Neutrophil (primary cell): Measurements from ENCODE around the gene LHX4.

ENCODE experiments used
- H3K27ac ChIP-seq: fragments of 200-600 bp; sonication (generic); 2 replicates; pipeline ENCODE4 v1.5.1; 2016; ENCODE audit warnings: mild to moderate bottlenecking, moderate library complexity
- H3K27me3 ChIP-seq: fragments of 200-600 bp; sonication (generic); 2 replicates; pipeline ENCODE4 v1.6.0; 2016; ENCODE audit warnings: mild to moderate bottlenecking
- H3K36me3 ChIP-seq: fragments of 200-600 bp; sonication (generic); 2 replicates; pipeline ENCODE4 v1.5.1; 2017
- H3K4me1 ChIP-seq, 2 experiments: fragments of 200-600 bp in 1 of 2; sonication (generic) in 1 of 2; 1 replicate in 1 of 2; 2 replicates in 1 of 2; pipeline versions ENCODE4 v1.5.1 to v1.6.1; 2013 to 2016; ENCODE audit warnings: low read depth in 1 of 2, low read length in 1 of 2, mild to moderate bottlenecking in 1 of 2, moderate library complexity in 1 of 2; ENCODE audit not compliant: control insufficient read depth in 1 of 2, insufficient read depth in 1 of 2
- H3K4me3 ChIP-seq, 2 experiments: fragments of 200-600 bp in 1 of 2; sonication (generic) in 1 of 2; 1 replicate in 1 of 2; 2 replicates in 1 of 2; pipeline ENCODE4 v1.5.1; 2013 to 2016; ENCODE audit warnings: low read depth in 1 of 2, low read length in 1 of 2, mild to moderate bottlenecking in 1 of 2, moderate library complexity in 1 of 2
- H3K9me3 ChIP-seq: fragments of 200-600 bp; sonication (generic); 2 replicates; pipeline ENCODE4 v1.5.1; 2016
- CTCF ChIP-seq: fragments of 200-600 bp; sonication (generic); IDR thresholded peaks from 2 replicates; pipeline ENCODE4 v1.5.1; 2016; ENCODE audit warnings: antibody characterized with exemption

Gene LHX4

GRCh38 chr1:180229483-180230415 lies at the start of gene LHX4:
Gene LHX4, plus strand, starts transcription at chr1:180230264. Its CDS starts 266 bp downstream, at chr1:180230530.
- H3K36me3 ChIP-seq, result no peaks in the 10 kb centered on the region
- TF ChIP-seq CTCF, result no peak
- H3K4me1 ChIP-seq, result peaks cover 46 to 67% of the 10 kb centered on the region in 2 experiments
- no peak within 1 kb of the TSS for H3K27ac ChIP-seq
- H3K4me3 ChIP-seq, result peak within 1 kb of the TSS; percentile 69 to 80
- H3K9me3 ChIP-seq, result no peaks in the 10 kb centered on the region
- H3K27me3 ChIP-seq, result peaks cover 100% of the 10 kb centered on the region

- H3K27me3 ChIP-seq, result no peaks in the 10 kb centered on the region
- no peak overlapping the region for H3K27ac ChIP-seq
- no peak for TF ChIP-seq CTCF
- H3K4me1 ChIP-seq, result no peaks in the 10 kb centered on the region
- H3K36me3 ChIP-seq, result peaks cover 98% of the 10 kb centered on the region
- H3K4me3 ChIP-seq, result no peak overlapping the region
- no peaks in the 10 kb centered on the region for H3K9me3 ChIP-seq
These were observed 49.0 kb upstream of the LHX4 start for GRCh38 chr1:180181048-180181447.

- Histone ChIP-seq H3K27me3 (no peaks in the 10 kb centered on the region), H3K4me3 (no peak overlapping the region), H3K27ac (no peak overlapping the region), H3K4me1 (no peaks in the 10 kb centered on the region), H3K9me3 (no peaks in the 10 kb centered on the region), H3K36me3 (peaks cover 98% of the 10 kb centered on the region)
- no peak for TF ChIP-seq CTCF
These were observed 47.9 kb upstream of the LHX4 start for GRCh38 chr1:180181996-180182642.

- no peak for TF ChIP-seq CTCF
- H3K4me3 ChIP-seq, result no peak overlapping the region
- no peak overlapping the region for H3K27ac ChIP-seq
- no peaks in the 10 kb centered on the region for H3K9me3 ChIP-seq
- no peaks in the 10 kb centered on the region for H3K27me3 ChIP-seq
- H3K4me1 ChIP-seq, result no peaks in the 10 kb centered on the region
- H3K36me3 ChIP-seq, result peaks cover 99% of the 10 kb centered on the region
These were observed 47.3 kb upstream of the LHX4 start for GRCh38 chr1:180182643-180183311.

- no peak for TF ChIP-seq CTCF
- Histone ChIP-seq H3K27ac (no peak overlapping the region), H3K9me3 (no peaks in the 10 kb centered on the region), H3K36me3 (peaks cover 99% of the 10 kb centered on the region), H3K4me1 (peaks cover 0 to under 1% of the 10 kb centered on the region in 2 experiments), H3K27me3 (no peaks in the 10 kb centered on the region), H3K4me3 (no peak overlapping the region)
These were observed 46.6 kb upstream of the LHX4 start for GRCh38 chr1:180183426-180183825.
